ENCODE measurements around the gene CYB5R3.
"Not testable (repeated sequence)": the region's sequence is repeated elsewhere in the genome, so short reads cannot be mapped to it uniquely, and the experiment has no call there.

Gene CYB5R3

DNA sequence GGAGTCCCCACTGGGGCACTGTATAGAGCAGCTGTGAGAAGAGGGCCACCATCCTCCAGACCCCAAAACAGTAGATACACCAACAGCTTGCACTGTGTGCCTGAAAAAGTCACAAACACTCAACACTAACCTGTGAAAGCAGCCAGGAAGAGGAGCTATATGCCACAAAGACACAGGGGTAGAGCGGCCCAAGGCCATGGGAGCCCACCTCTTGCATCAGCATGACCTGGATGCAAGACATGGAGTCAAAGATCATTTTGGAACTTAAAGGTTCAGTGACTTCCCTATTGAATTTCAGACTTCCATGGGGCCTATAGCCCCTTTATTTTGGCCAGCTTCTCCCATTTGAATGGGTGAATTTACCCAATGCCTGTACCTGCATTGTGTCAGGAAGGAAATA, 29.7 kb upstream of the CYB5R3 start:
- Histone ChIP-seq H3K9me3 (ENCODE audit: control insufficient read depth, low read length) (no peaks in the 10 kb centered on the region), H3K9ac (no peak overlapping the region), H3K36me3 (ENCODE audit: control insufficient read depth, insufficient read depth, low read length) (no peaks in the 10 kb centered on the region), H3K4me1 (no peaks in the 10 kb centered on the region), H3K27me3 (ENCODE audit: control insufficient read depth, insufficient read depth, low read length) (no peaks in the 10 kb centered on the region), H3K79me2 (no peaks in the 10 kb centered on the region), H3K4me2 (ENCODE audit: low read length) (no peak overlapping the region), H2AFZ (no peak overlapping the region), H3K4me3 (ENCODE audit: low read depth, low read length) (no peak overlapping the region), H3K27ac (no peak overlapping the region)
- TF ChIP-seq CTCF (IDR thresholded peaks at IDR 0.05), result no peak

GRCh38 chr22:42677936-42678335, 28.7 kb upstream of the CYB5R3 start:
- H3K9ac ChIP-seq; H3K36me3 ChIP-seq (ENCODE audit: control insufficient read depth, insufficient read depth, low read length); H3K4me2 ChIP-seq (ENCODE audit: low read length); H3K4me1 ChIP-seq; H3K27me3 ChIP-seq (ENCODE audit: control insufficient read depth, insufficient read depth, low read length); H3K79me2 ChIP-seq; H2AFZ ChIP-seq; H3K9me3 ChIP-seq (ENCODE audit: control insufficient read depth, low read length); H3K4me3 ChIP-seq (ENCODE audit: low read depth, low read length): not testable (repeated sequence)
- peak overlapping the region; percentile 6 for H3K27ac ChIP-seq

- H3K27me3 ChIP-seq (ENCODE audit: control insufficient read depth, insufficient read depth, low read length), result no peaks in the 10 kb centered on the region
- no peak overlapping the region for H3K4me3 ChIP-seq (ENCODE audit: low read depth, low read length)
- H3K27ac ChIP-seq, result peak overlapping the region; percentile 62
- no peaks in the 10 kb centered on the region for H3K79me2 ChIP-seq
- no peak overlapping the region for H2AFZ ChIP-seq
- H3K4me1 ChIP-seq, result no peaks in the 10 kb centered on the region
- H3K9me3 ChIP-seq (ENCODE audit: control insufficient read depth, low read length), result no peaks in the 10 kb centered on the region
- H3K36me3 ChIP-seq (ENCODE audit: control insufficient read depth, insufficient read depth, low read length), result no peaks in the 10 kb centered on the region
- no peak for TF ChIP-seq CTCF (IDR thresholded peaks at IDR 0.05)
- H3K9ac ChIP-seq, result no peak overlapping the region
- H3K4me2 ChIP-seq (ENCODE audit: low read length), result no peak overlapping the region
Observed at GRCh38 chr22:42676059-42676607, 26.9 kb upstream of the CYB5R3 start.

DNA sequence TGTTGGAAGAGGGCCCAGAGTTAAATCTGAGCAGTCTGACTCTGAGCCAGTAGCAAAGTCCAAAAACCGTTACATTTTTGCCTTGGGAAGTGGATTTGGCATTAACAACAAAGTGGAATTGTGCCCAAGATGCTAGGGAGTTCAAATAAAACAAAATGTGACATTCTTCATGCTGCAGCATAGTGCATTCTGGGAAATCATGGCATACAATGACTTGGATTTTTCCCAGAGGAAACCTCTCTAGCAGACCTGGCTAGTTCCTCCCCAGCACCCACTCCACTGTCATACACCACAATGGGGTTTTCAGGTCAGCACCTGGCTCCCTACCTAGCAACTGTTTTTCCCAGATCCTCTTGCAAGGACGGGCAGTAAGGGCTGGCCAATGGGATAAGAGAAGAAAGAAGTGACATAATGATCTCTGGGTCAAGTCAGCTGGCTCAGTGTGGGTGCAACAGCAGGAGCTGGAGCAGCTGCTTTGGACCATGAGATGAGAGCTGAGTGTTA, 24.8 kb upstream of the CYB5R3 start:
- H3K4me1 ChIP-seq, result no peaks in the 10 kb centered on the region
- H3K36me3 ChIP-seq (ENCODE audit: control insufficient read depth, insufficient read depth, low read length), result no peaks in the 10 kb centered on the region
- H3K9ac ChIP-seq, result no peak overlapping the region
- H3K4me3 ChIP-seq (ENCODE audit: low read depth, low read length), result no peak overlapping the region
- no peak overlapping the region for H2AFZ ChIP-seq
- H3K4me2 ChIP-seq (ENCODE audit: low read length), result no peak overlapping the region
- no peak for TF ChIP-seq CTCF (IDR thresholded peaks at IDR 0.05)
- H3K27ac ChIP-seq, result no peak overlapping the region
- H3K9me3 ChIP-seq (ENCODE audit: control insufficient read depth, low read length), result no peaks in the 10 kb centered on the region
- H3K27me3 ChIP-seq (ENCODE audit: control insufficient read depth, insufficient read depth, low read length), result no peaks in the 10 kb centered on the region
- no peaks in the 10 kb centered on the region for H3K79me2 ChIP-seq

DNA sequence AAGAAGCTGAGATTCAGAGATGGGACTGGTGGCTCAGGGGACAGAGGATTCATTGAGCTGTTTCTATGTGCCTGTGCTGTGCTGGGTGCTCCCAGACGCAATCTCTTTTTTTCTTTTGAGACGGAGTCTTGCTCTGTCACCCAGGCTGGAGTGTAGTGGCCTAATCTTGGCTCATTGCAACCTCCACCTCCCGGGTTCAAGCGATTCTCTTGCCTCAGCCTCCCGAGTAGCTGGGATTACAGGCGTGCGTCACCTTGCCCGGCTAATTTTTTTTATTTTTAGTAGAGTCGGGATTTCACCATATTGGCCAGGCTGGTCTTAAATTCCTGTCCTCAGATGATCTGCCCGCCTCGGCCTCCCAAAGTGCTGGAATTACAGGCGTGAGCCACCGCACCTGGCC, 23.9 kb upstream of the CYB5R3 start:
- not testable (repeated sequence) for H3K79me2 ChIP-seq; H2AFZ ChIP-seq; H3K9me3 ChIP-seq (ENCODE audit: control insufficient read depth, low read length); H3K4me2 ChIP-seq (ENCODE audit: low read length); H3K4me3 ChIP-seq (ENCODE audit: low read depth, low read length); H3K27me3 ChIP-seq (ENCODE audit: control insufficient read depth, insufficient read depth, low read length); H3K27ac ChIP-seq; H3K4me1 ChIP-seq; H3K9ac ChIP-seq; H3K36me3 ChIP-seq (ENCODE audit: control insufficient read depth, insufficient read depth, low read length)

Data from parathyroid adenoma (tissue), 2 donors.